Measurements from ENCODE around the gene S100A12.

The S100A12 gene

DNA sequence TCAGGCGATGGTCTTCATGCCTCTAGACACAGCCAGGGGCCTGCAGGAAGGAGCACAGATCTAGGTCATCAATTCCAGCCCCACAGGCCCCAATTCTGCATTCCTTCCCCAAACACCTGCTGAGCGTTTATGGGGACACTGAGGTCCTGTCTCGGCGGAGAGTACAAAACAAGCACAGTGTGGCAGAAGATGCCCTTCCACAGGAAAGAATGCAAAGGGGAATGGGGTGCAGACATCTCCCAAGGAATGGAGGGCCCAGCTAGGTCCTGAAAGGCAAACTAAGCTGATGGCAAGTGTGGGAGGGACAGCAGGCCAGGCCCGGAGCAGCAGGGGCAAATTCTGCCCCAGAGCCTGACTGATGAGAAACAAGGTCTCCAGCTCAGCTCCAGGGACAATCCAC is 19.0 kb upstream of the S100A12 start:
- TF ChIP-seq, protein P1, sequence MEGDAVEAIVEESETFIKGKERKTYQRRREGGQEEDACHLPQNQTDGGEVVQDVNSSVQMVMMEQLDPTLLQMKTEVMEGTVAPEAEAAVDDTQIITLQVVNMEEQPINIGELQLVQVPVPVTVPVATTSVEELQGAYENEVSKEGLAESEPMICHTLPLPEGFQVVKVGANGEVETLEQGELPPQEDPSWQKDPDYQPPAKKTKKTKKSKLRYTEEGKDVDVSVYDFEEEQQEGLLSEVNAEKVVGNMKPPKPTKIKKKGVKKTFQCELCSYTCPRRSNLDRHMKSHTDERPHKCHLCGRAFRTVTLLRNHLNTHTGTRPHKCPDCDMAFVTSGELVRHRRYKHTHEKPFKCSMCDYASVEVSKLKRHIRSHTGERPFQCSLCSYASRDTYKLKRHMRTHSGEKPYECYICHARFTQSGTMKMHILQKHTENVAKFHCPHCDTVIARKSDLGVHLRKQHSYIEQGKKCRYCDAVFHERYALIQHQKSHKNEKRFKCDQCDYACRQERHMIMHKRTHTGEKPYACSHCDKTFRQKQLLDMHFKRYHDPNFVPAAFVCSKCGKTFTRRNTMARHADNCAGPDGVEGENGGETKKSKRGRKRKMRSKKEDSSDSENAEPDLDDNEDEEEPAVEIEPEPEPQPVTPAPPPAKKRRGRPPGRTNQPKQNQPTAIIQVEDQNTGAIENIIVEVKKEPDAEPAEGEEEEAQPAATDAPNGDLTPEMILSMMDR (IDR thresholded peaks at IDR 0.05; ENCODE audit: insufficient read depth, low read length, poor library complexity, severe bottlenecking) = no peak
- TF ChIP-seq EZH2phosphoT487 (conservative IDR thresholded peaks at IDR 0.05; ENCODE audit: low read length) = no peak
- H3F3A ChIP-seq (ENCODE audit: insufficient read depth) = no peaks in the 10 kb centered on the region
- H3K36me3 ChIP-seq (ENCODE audit: low read length) = no peaks in the 10 kb centered on the region
- no peak overlapping the region for H3K4me3 ChIP-seq (ENCODE audit: insufficient read depth, low read length, poor library complexity, severe bottlenecking)
- H3K27ac ChIP-seq (ENCODE audit: low read depth, low read length) = no peak overlapping the region
- no peaks in the 10 kb centered on the region for H4K20me1 ChIP-seq (ENCODE audit: low read depth, low read length)
- no peaks in the 10 kb centered on the region for H3K79me2 ChIP-seq (ENCODE audit: insufficient read depth, low read length)
- H3K9me2 ChIP-seq (replicated peaks; ENCODE audit: insufficient read depth, low read length) = no peaks in the 10 kb centered on the region
- no peak overlapping the region for H3K4me2 ChIP-seq (ENCODE audit: low read depth, low read length, poor library complexity, severe bottlenecking)
- no peak overlapping the region for H2AFZ ChIP-seq (ENCODE audit: low read depth, low read length, severe bottlenecking)
- H3K27me3 ChIP-seq (ENCODE audit: low read length) = no peaks in the 10 kb centered on the region
- H3K9ac ChIP-seq (ENCODE audit: low read length) = no peak overlapping the region
- no peaks in the 10 kb centered on the region for H3K9me3 ChIP-seq (ENCODE audit: insufficient read depth, low read length)

DNA sequence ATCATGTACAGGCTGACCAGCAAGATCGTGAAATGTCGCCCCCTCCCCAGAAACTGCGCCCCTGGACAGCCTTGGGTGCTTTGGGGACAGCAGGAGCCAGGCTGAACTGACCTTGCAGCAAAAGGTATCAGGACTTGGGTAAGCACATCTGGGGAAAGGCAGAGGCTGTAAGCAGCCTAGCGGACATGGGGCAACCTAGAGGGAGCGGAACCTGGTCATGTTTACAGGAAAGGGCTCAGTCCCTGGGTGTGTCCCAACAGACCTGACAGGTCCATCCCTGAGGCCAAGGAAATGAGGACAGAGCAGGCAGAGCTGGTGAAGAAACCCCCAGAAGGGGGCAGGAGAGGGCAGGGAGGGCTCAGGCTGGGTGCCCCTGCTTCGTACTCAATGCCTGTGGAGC is 18.5 kb upstream of the S100A12 start:
- Histone ChIP-seq H3K36me3 (ENCODE audit: low read length) (no peaks in the 10 kb centered on the region), H3K4me3 (ENCODE audit: insufficient read depth, low read length, poor library complexity, severe bottlenecking) (no peak overlapping the region), H3K9ac (ENCODE audit: low read length) (no peak overlapping the region), H3K9me2 (replicated peaks; ENCODE audit: insufficient read depth, low read length) (no peaks in the 10 kb centered on the region), H3K4me2 (ENCODE audit: low read depth, low read length, poor library complexity, severe bottlenecking) (no peak overlapping the region), H3K27me3 (ENCODE audit: low read length) (no peaks in the 10 kb centered on the region), H3K79me2 (ENCODE audit: insufficient read depth, low read length) (no peaks in the 10 kb centered on the region), H3K27ac (ENCODE audit: low read depth, low read length) (no peak overlapping the region), H2AFZ (ENCODE audit: low read depth, low read length, severe bottlenecking) (no peak overlapping the region), H3F3A (ENCODE audit: insufficient read depth) (no peaks in the 10 kb centered on the region), H3K9me3 (ENCODE audit: insufficient read depth, low read length) (no peaks in the 10 kb centered on the region), H4K20me1 (ENCODE audit: low read depth, low read length) (no peaks in the 10 kb centered on the region)
- TF ChIP-seq, protein P1 (IDR thresholded peaks at IDR 0.05; ENCODE audit: insufficient read depth, low read length, poor library complexity, severe bottlenecking) = no peak
- no peak for TF ChIP-seq EZH2phosphoT487 (conservative IDR thresholded peaks at IDR 0.05; ENCODE audit: low read length)

DNA sequence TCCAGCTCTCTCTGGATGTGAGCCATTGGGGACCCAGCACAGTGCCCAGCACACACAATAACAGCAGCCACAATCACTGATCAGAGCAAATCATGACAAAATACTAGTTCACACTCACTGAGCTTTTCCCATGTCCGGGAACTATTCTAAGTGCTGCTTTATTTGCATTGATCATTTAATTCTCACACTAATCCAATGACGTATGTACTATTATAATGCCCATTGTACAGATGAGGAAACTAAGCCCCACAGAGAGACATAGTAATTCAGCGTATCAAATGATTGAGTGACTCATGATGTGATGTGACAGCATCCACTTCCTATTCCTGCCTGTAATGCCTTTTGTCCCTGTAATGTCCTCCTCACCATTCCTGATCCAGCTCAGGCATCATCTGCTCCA is 17.4 kb upstream of the S100A12 start:
- Histone ChIP-seq H3K27ac (ENCODE audit: low read depth, low read length) (no peak overlapping the region), H3K36me3 (ENCODE audit: low read length) (no peaks in the 10 kb centered on the region), H3K27me3 (ENCODE audit: low read length) (no peaks in the 10 kb centered on the region), H3K79me2 (ENCODE audit: insufficient read depth, low read length) (no peaks in the 10 kb centered on the region), H3K9ac (ENCODE audit: low read length) (no peak overlapping the region), H3K4me3 (ENCODE audit: insufficient read depth, low read length, poor library complexity, severe bottlenecking) (no peak overlapping the region), H4K20me1 (ENCODE audit: low read depth, low read length) (no peaks in the 10 kb centered on the region), H3K9me3 (ENCODE audit: insufficient read depth, low read length) (no peaks in the 10 kb centered on the region), H3K9me2 (replicated peaks; ENCODE audit: insufficient read depth, low read length) (no peaks in the 10 kb centered on the region), H3F3A (ENCODE audit: insufficient read depth) (no peaks in the 10 kb centered on the region), H2AFZ (ENCODE audit: low read depth, low read length, severe bottlenecking) (no peak overlapping the region), H3K4me2 (ENCODE audit: low read depth, low read length, poor library complexity, severe bottlenecking) (no peak overlapping the region)
- TF ChIP-seq, protein P1 (IDR thresholded peaks at IDR 0.05; ENCODE audit: insufficient read depth, low read length, poor library complexity, severe bottlenecking) = no peak
- TF ChIP-seq EZH2phosphoT487 (conservative IDR thresholded peaks at IDR 0.05; ENCODE audit: low read length) = no peak

Data from SU-DHL-6 (cell line).